H1 (cell line): ENCODE measurements around the gene CKAP5. TPM values are rescaled to one million over a fixed set of nuclear protein-coding genes. Genes with fewer than 3 reads are reported as not detected.

Source experiments
- RBBP5 ChIP-seq: IDR thresholded peaks from 2 replicates; pipeline ENCODE4 v1.7.1; 2012; ENCODE audit warnings: low read depth, mild to moderate bottlenecking, inconsistent platforms, low read length, moderate library complexity, borderline replicate concordance
- polyA plus RNA-seq, 7 experiments: library from polyadenylated mRNA; depleted of rRNA in 3 of 7; stranded (reverse) in 5 of 7; unstranded in 2 of 7; fragments of >200 nt in 5 of 7; fragments of 200-250 nt in 2 of 7; gene quantifications; 1 replicate in 5 of 7; 2 replicates in 1 of 7; 4 replicates in 1 of 7; pipeline versions ENCODE4 v1.2.1 to v1.2.3, GENCODE V29; 2011 to 2013; ENCODE audit warnings: missing spikeins in 2 of 7, mixed read lengths in 2 of 7
- total RNA-seq: library from RNA; stranded (reverse); fragmentation: NEBNext Ultra II Directional; extraction: Animal tissue kit (Norgen Biotek cat#: 25700); gene quantifications from 2 replicates; pipeline ENCODE4 v1.2.1, GENCODE V29; 2021

Gene CKAP5
- total and polyA plus RNA-seq, 2 of the 8 experiments (the other 6 are each of a cell fraction or from before 2014, with no cell fraction given) = 64.8 to 185 TPM

GRCh38 chr11:46696212-46696558 is 149.9 kb downstream of the CKAP5 start (continued):
- TF ChIP-seq RBBP5 = no peak
